Measurements from ENCODE around the gene GATA2. TPM values are rescaled to one million over a fixed set of nuclear protein-coding genes. Genes with fewer than 3 reads are reported as not detected.
A peak's percentile ranks its signal among the peaks of the same experiment; 100 is the strongest.

Gene GATA2
- total RNA-seq, 1 donor from 2014 or later: 68.3 TPM

GRCh38 chr3:128496602-128497304, 3.8 kb upstream of the GATA2 start:
- ATAC-seq (peak; percentile 6 to 40), DNase-seq (no peak)
- TF ChIP-seq CTCF (IDR thresholded peaks at IDR 0.05): no peak
- Histone ChIP-seq H3K27me3 (ENCODE audit: low read depth) (peaks cover 83% of the 10 kb centered on the region), H3K9me3 (no peaks in the 10 kb centered on the region), H3K4me3 (peak overlapping the region; percentile 59), H3K4me1 (peaks cover 33% of the 10 kb centered on the region), H3K36me3 (no peaks in the 10 kb centered on the region), H3K27ac (peak overlapping the region; percentile 41)
- intact Hi-C loops (cut with DNase I): no loop called here

GRCh38 chr3:128496019-128496601, 3.1 kb upstream of the GATA2 start:
- H3K9me3 ChIP-seq: no peaks in the 10 kb centered on the region
- peaks cover 89% of the 10 kb centered on the region for H3K27me3 ChIP-seq (ENCODE audit: low read depth)
- peak overlapping the region; percentile 59 for H3K4me3 ChIP-seq
- H3K36me3 ChIP-seq: no peaks in the 10 kb centered on the region
- intact Hi-C loops (cut with DNase I): no loop called here
- peaks cover 35% of the 10 kb centered on the region for H3K4me1 ChIP-seq
- DNase-seq: no peak
- peak overlapping the region; percentile 41 for H3K27ac ChIP-seq
- no peak for TF ChIP-seq CTCF (IDR thresholded peaks at IDR 0.05)
- peak in 1 of 2 donors; percentile 1 for ATAC-seq

- no peak for DNase-seq
Observed at GRCh38 chr3:128495435-128495970, 2.5 kb upstream of the GATA2 start.

GRCh38 chr3:128494367-128494650, 1.3 kb upstream of the GATA2 start:
- no peak for ATAC-seq
- Histone ChIP-seq H3K4me3 (no peak overlapping the region), H3K27me3 (ENCODE audit: low read depth) (peaks cover 94% of the 10 kb centered on the region), H3K9me3 (no peaks in the 10 kb centered on the region), H3K36me3 (no peaks in the 10 kb centered on the region), H3K4me1 (peaks cover 49% of the 10 kb centered on the region), H3K27ac (no peak overlapping the region)
- TF ChIP-seq CTCF (IDR thresholded peaks at IDR 0.05): no peak
- intact Hi-C loops (cut with DNase I): no loop called here
- no peak for DNase-seq

More at GRCh38 chr3:128495435-128495970, 2.5 kb upstream of the GATA2 start:
- TF ChIP-seq CTCF (IDR thresholded peaks at IDR 0.05): no peak
- Histone ChIP-seq H3K27me3 (ENCODE audit: low read depth) (peaks cover 93% of the 10 kb centered on the region), H3K36me3 (no peaks in the 10 kb centered on the region), H3K27ac (no peak overlapping the region), H3K4me3 (no peak overlapping the region), H3K9me3 (no peaks in the 10 kb centered on the region), H3K4me1 (peaks cover 37% of the 10 kb centered on the region)
- ATAC-seq: no peak
- intact Hi-C loops (cut with DNase I): no loop called here

GRCh38 chr3:128493570-128494366, 767 bp upstream of the GATA2 start:
- DNase-seq: no peak
- H3K27me3 ChIP-seq (ENCODE audit: low read depth): peaks cover 94% of the 10 kb centered on the region
- peak overlapping the region; percentile 65 for H3K4me3 ChIP-seq
- H3K4me1 ChIP-seq: peaks cover 55% of the 10 kb centered on the region
- no peak for TF ChIP-seq CTCF (IDR thresholded peaks at IDR 0.05)
- H3K36me3 ChIP-seq: no peaks in the 10 kb centered on the region
- ATAC-seq: no peak
- intact Hi-C loops (cut with DNase I): no loop called here
- no peaks in the 10 kb centered on the region for H3K9me3 ChIP-seq
- H3K27ac ChIP-seq: peak overlapping the region; percentile 89
